Endothelial cell of umbilical vein (primary cell): ENCODE data around the gene CDK2. TPM values are rescaled to one million over a fixed set of nuclear protein-coding genes. Genes with fewer than 3 reads are reported as not detected.
A peak's percentile ranks its signal among the peaks of the same experiment; 100 is the strongest.

Experiments
- BruUV-seq: library from RNA; stranded (reverse); fragments of 400-500 nt; replicated peaks from 2 replicates; lab custom pipeline; 2021; lab: Mats Ljungman, UMichigan
- CTCF ChIA-PET: fragments of 300-600, 350-600 bp; sonication (Branson Sonifier 250); formaldehyde crosslinking; loops from one replicate; lab custom pipeline; 2021; ENCODE audit warnings: antibody characterized with exemption, inconsistent platforms; lab: Charles Lee
- POLR2A ChIA-PET: fragments of 300-600, 350-600 bp; sonication (Branson Sonifier 250); formaldehyde crosslinking; loops from one replicate; lab custom pipeline; 2021; ENCODE audit warnings: antibody characterized with exemption, inconsistent platforms; lab: Charles Lee
- DNase-seq: peaks from one replicate; pipeline ENCODE4 v3.0.0-alpha.2; 2011; ENCODE audit warnings: low read depth, low spot score
- FAIRE-seq: peaks from 2 replicates; lab custom pipeline; 2011; peaks lifted over from hg19 to GRCh38; lab: Jason Lieb, UNC
- H2AFZ ChIP-seq: 2 replicates; pipeline ENCODE4 v1.6.0; 2012; ENCODE audit warnings: low read depth, low read length, control low read depth, inconsistent platforms
- H3K27ac ChIP-seq: 2 replicates; pipeline ENCODE4 v1.5.1; 2011; ENCODE audit warnings: low read depth, mild to moderate bottlenecking, control low read depth, low read length, moderate library complexity; ENCODE audit not compliant: insufficient read depth
- H3K27me3 ChIP-seq, 2 experiments: 2 replicates each; pipeline versions ENCODE4 v1.6.0 to v1.6.1; 2011; ENCODE audit warnings: low read length in 2 of 2, mixed read lengths in 1 of 2; ENCODE audit not compliant: control insufficient read depth in 2 of 2, insufficient read depth in 2 of 2
- H3K36me3 ChIP-seq, 2 experiments: 2 replicates in 1 of 2; 3 replicates in 1 of 2; pipeline ENCODE4 v1.5.1; 2011; ENCODE audit warnings: low read length in 2 of 2, mild to moderate bottlenecking in 1 of 2, moderate library complexity in 1 of 2; ENCODE audit not compliant: control insufficient read depth in 2 of 2, insufficient read depth in 2 of 2; ENCODE audit errors: extremely low read depth in 1 of 2
- H3K4me1 ChIP-seq: 3 replicates; pipeline ENCODE4 v1.5.1; 2011; ENCODE audit warnings: mild to moderate bottlenecking, low read length; ENCODE audit not compliant: control insufficient read depth, insufficient read depth; ENCODE audit errors: extremely low read depth
- H3K4me2 ChIP-seq: 2 replicates; pipeline ENCODE4 v1.6.1; 2011; ENCODE audit warnings: low read length, control low read depth, mixed read lengths; ENCODE audit not compliant: insufficient read depth
- H3K4me3 ChIP-seq, 3 experiments: fragments of 200-600 bp in 1 of 3; sonication (generic), shearing (Covaris generic) in 1 of 3; replicated peaks in 1 of 3; 2 replicates each; pipeline ENCODE4 v1.5.1; 2011 to 2016; ENCODE audit warnings: control low read depth in 3 of 3, low read length in 3 of 3, mild to moderate bottlenecking in 2 of 3, inconsistent platforms in 1 of 3, low read depth in 1 of 3, moderate library complexity in 1 of 3; ENCODE audit not compliant: insufficient read depth in 1 of 3
- H3K79me2 ChIP-seq: 2 replicates; pipeline ENCODE4 v1.6.0; 2012; ENCODE audit warnings: low read length, inconsistent platforms; ENCODE audit not compliant: control insufficient read depth, insufficient read depth
- H3K9ac ChIP-seq: replicated peaks from 2 replicates; pipeline ENCODE3; 2011; ENCODE audit warnings: low read length, control low read depth; ENCODE audit not compliant: insufficient read depth; ENCODE audit errors: extremely low read depth
- H3K9me1 ChIP-seq: replicated peaks from 3 replicates; pipeline ENCODE4 v1.6.0; 2011; ENCODE audit warnings: mild to moderate bottlenecking, low read length; ENCODE audit not compliant: control insufficient read depth, insufficient read depth; ENCODE audit errors: extremely low read depth
- H3K9me3 ChIP-seq: replicated peaks from 2 replicates; pipeline ENCODE4 v1.5.1; 2012; ENCODE audit warnings: low read length, inconsistent platforms; ENCODE audit not compliant: control insufficient read depth, insufficient read depth
- H4K20me1 ChIP-seq: replicated peaks from 2 replicates; pipeline ENCODE3; 2011; ENCODE audit warnings: mild to moderate bottlenecking, low read length; ENCODE audit not compliant: control insufficient read depth, insufficient read depth; ENCODE audit errors: extremely low read depth
- FOS ChIP-seq: IDR thresholded peaks from 2 replicates; pipeline ENCODE4 v1.6.1; 2011; ENCODE audit warnings: mild to moderate bottlenecking, low read length, moderate library complexity, borderline replicate concordance; ENCODE audit not compliant: insufficient read depth
- GATA2 ChIP-seq: IDR thresholded peaks from 2 replicates; pipeline ENCODE4 v1.7.0; 2011; ENCODE audit warnings: low read depth, mild to moderate bottlenecking, moderate library complexity, mixed read lengths, low read length; ENCODE audit not compliant: insufficient read length, insufficient read depth
- POLR2AphosphoS5 ChIP-seq: IDR thresholded peaks from 2 replicates; pipeline ENCODE4 v1.6.1; 2012; ENCODE audit warnings: low read depth, mild to moderate bottlenecking, control low read depth, low read length, moderate library complexity; ENCODE audit not compliant: insufficient read depth
- dilution Hi-C: fragments of 300-500 bp; cut with MboI; formaldehyde crosslinking; loops from one replicate; pipeline ENCODE4 v1.15.0; 2019; ENCODE audit warnings: low sequenced_read_pairs; ENCODE audit not compliant: extremely low pct_ligation_motif_present
- intact Hi-C: fragments of 100-400 bp; cut with micrococcal nuclease; formaldehyde crosslinking; loops from one replicate; pipeline ENCODE4 v1.10.0; 2022
- polyA plus RNA-seq, 4 experiments: library from polyadenylated mRNA; depleted of rRNA in 3 of 4; stranded (reverse) in 3 of 4; unstranded in 1 of 4; fragments of >200 nt; gene quantifications; 2 replicates each; pipeline versions ENCODE4 v1.2.1 to v1.2.3, GENCODE V29; 2011 to 2012; ENCODE audit warnings: missing spikeins in 1 of 4
- total RNA-seq: library from RNA; stranded (reverse); gene quantifications from 2 replicates; pipeline ENCODE4 v1.2.3, GENCODE V29; 2021

CDK2 gene
- total and polyA plus RNA-seq, 2 donors (not counting 3 experiments of a cell fraction or from before 2014, with no cell fraction given) = 46.7 to 69.8 TPM

GRCh38 chr12:55965941-55966407 is 656 bp upstream of the CDK2 start, which contains the start of gene PMEL:
Gene PMEL, minus strand, starts transcription at chr12:55966042. Its CDS starts 31 bp downstream, at chr12:55966011.
- ChIA-PET POLR2A (no interaction called here), CTCF (no interaction called here)
- Histone ChIP-seq H3K27me3 (no peaks in the 10 kb centered on the region), H3K9ac (peak within 1 kb of the TSS; percentile 85), H3K9me1 (no peaks in the 10 kb centered on the region), H3K4me1 (peaks cover 15% of the 10 kb centered on the region), H4K20me1 (no peaks in the 10 kb centered on the region), H3K36me3 (peaks cover 0 to 3% of the 10 kb centered on the region in 2 experiments), H3K4me2 (peak within 1 kb of the TSS; percentile 95), H2AFZ (peak within 1 kb of the TSS; percentile 98), H3K9me3 (no peaks in the 10 kb centered on the region), H3K79me2 (peaks cover 13% of the 10 kb centered on the region), H3K27ac (peak within 1 kb of the TSS; percentile 51), H3K4me3 (peak within 1 kb of the TSS; percentile 48 to 68 (median 68))
- dilution Hi-C loops (no loop called here), intact Hi-C loops (no loop called here)
- no TSS peak for BruUV-seq
- FAIRE-seq (peak; percentile 44), DNase-seq (peak; percentile 17)
- TF ChIP-seq POLR2AphosphoS5 = no peak

DNA sequence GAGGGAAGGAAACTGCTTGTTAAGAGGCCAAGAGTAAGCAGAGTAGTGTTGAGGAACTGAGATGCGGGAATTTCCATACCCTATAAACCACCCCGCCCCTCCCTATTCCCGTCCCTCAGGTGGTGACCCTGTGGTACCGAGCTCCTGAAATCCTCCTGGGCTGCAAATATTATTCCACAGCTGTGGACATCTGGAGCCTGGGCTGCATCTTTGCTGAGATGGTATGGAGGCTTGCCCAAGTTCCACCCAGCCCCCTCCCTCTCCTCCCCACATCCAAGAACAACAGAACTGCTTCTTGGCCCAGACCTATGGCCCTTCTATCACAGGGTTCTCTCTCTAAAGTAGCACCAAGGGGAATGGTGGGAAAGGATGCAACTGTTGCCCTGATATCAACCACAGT is 2.7 kb downstream of the CDK2 start:
- H3K36me3 ChIP-seq = peaks cover 1 to 3% of the 10 kb centered on the region in 2 experiments
- no peak overlapping the region for H3K4me3 ChIP-seq
- TF ChIP-seq FOS = no peak
- no peak for TF ChIP-seq POLR2AphosphoS5
- TF ChIP-seq GATA2 = no peak
- dilution Hi-C loops = no loop called here
- DNase-seq (no peak), FAIRE-seq (no peak)
- no peak overlapping the region for H3K4me2 ChIP-seq
- no peak overlapping the region for H3K27ac ChIP-seq
- POLR2A ChIA-PET = no interaction called here
- no peaks in the 10 kb centered on the region for H3K9me3 ChIP-seq
- no peaks in the 10 kb centered on the region for H3K9me1 ChIP-seq
- H4K20me1 ChIP-seq = no peaks in the 10 kb centered on the region
- H2AFZ ChIP-seq = no peak overlapping the region
- peaks cover 16% of the 10 kb centered on the region for H3K79me2 ChIP-seq
- BruUV-seq = no TSS peak
- peaks cover 26% of the 10 kb centered on the region for H3K4me1 ChIP-seq
- no peak overlapping the region for H3K9ac ChIP-seq
- CTCF ChIA-PET = interaction anchor here (1.1 to 2.5 kb wide), 4 partner anchors 14 to 60 kb away, joined by 3 to 14 read pairs (median 4); partner anchors contain the start of gene SUOX
- intact Hi-C loops = no loop called here
- no peaks in the 10 kb centered on the region for H3K27me3 ChIP-seq
